Breast epithelium (tissue), 3 donors: ENCODE measurements around the gene IDH3A.

Source experiments
- CTCF ChIP-seq, 3 donors: fragments of 450-650 bp; IDR thresholded peaks; one replicate each; pipeline ENCODE4 v1.5.1; 2016 to 2017; ENCODE audit warnings: antibody characterized with exemption in 3 of 3, mild to moderate bottlenecking in 3 of 3, moderate library complexity in 3 of 3
- POLR2A ChIP-seq: fragments of 450-650 bp; IDR thresholded peaks from one replicate; pipeline ENCODE4 v1.6.1; 2016; ENCODE audit warnings: antibody characterized with exemption, mild to moderate bottlenecking, moderate library complexity
- POLR2AphosphoS5 ChIP-seq, 3 donors: sonication (generic); formaldehyde crosslinking; IDR thresholded peaks; one replicate each; pipeline ENCODE4 v1.6.1; 2017; ENCODE audit warnings: antibody characterized with exemption in 3 of 3

- no peak for TF ChIP-seq CTCF (IDR thresholded peaks at IDR 0.05)
- TF ChIP-seq POLR2AphosphoS5 (IDR thresholded peaks at IDR 0.05), result no peak
- no peak for TF ChIP-seq POLR2A
Measured at GRCh38 chr15:78110916-78111475, 38.2 kb upstream of the IDH3A start.
